ENCODE data around the gene ABL1.

ABL1 gene

DNA sequence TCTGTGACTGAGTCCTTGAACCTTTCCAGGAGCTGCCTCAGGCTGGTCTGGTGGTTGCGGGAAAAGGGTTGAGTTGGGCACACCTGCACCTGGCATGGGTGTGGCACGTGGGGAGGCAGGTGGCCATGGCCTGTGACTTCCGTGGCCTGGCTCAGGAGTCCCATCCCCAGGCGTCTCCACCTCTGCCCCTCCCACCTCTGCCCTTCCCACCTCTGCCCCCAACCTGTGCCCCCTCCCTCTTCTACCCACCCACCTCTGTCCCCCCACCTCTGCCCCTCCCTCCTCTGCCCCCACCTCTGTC is 63.4 kb downstream of the ABL1 start:
- TF ChIP-seq, protein P1, sequence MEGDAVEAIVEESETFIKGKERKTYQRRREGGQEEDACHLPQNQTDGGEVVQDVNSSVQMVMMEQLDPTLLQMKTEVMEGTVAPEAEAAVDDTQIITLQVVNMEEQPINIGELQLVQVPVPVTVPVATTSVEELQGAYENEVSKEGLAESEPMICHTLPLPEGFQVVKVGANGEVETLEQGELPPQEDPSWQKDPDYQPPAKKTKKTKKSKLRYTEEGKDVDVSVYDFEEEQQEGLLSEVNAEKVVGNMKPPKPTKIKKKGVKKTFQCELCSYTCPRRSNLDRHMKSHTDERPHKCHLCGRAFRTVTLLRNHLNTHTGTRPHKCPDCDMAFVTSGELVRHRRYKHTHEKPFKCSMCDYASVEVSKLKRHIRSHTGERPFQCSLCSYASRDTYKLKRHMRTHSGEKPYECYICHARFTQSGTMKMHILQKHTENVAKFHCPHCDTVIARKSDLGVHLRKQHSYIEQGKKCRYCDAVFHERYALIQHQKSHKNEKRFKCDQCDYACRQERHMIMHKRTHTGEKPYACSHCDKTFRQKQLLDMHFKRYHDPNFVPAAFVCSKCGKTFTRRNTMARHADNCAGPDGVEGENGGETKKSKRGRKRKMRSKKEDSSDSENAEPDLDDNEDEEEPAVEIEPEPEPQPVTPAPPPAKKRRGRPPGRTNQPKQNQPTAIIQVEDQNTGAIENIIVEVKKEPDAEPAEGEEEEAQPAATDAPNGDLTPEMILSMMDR (IDR thresholded peaks at IDR 0.05; ENCODE audit: low read length) = no peak
- TF ChIP-seq EZH2 (optimal IDR thresholded peaks at IDR 0.05; ENCODE audit: low read depth, low read length) (no peak), EZH2phosphoT487 (IDR thresholded peaks at IDR 0.05; ENCODE audit: low read length) (no peak)
- Histone ChIP-seq H3K4me1 (ENCODE audit: low read length) (no peaks in the 10 kb centered on the region), H3K9ac (ENCODE audit: low read length) (no peak overlapping the region), H3F3A (ENCODE audit: insufficient read depth, low read length) (no peaks in the 10 kb centered on the region), H2AFZ (ENCODE audit: low read length) (no peak overlapping the region), H3K9me3 (replicated peaks; ENCODE audit: insufficient read depth, low read length) (no peaks in the 10 kb centered on the region), H3K79me2 (ENCODE audit: low read length) (no peaks in the 10 kb centered on the region), H3K4me2 (ENCODE audit: low read depth, low read length) (no peak overlapping the region), H3K36me3 (replicated peaks; ENCODE audit: insufficient read depth, low read length) (no peaks in the 10 kb centered on the region), H4K20me1 (ENCODE audit: insufficient read depth, low read length) (no peaks in the 10 kb centered on the region; the same call in 1 of the 2 replicates), H3K27me3 (replicated peaks; ENCODE audit: insufficient read depth, low read length) (peaks cover 74% of the 10 kb centered on the region), H3K9me2 (replicated peaks; ENCODE audit: insufficient read depth, low read length) (no peaks in the 10 kb centered on the region), H3K27ac (ENCODE audit: low read length) (no peak overlapping the region), H3K4me3 (ENCODE audit: low read length) (no peak overlapping the region)
- DNase-seq = no peak

DNA sequence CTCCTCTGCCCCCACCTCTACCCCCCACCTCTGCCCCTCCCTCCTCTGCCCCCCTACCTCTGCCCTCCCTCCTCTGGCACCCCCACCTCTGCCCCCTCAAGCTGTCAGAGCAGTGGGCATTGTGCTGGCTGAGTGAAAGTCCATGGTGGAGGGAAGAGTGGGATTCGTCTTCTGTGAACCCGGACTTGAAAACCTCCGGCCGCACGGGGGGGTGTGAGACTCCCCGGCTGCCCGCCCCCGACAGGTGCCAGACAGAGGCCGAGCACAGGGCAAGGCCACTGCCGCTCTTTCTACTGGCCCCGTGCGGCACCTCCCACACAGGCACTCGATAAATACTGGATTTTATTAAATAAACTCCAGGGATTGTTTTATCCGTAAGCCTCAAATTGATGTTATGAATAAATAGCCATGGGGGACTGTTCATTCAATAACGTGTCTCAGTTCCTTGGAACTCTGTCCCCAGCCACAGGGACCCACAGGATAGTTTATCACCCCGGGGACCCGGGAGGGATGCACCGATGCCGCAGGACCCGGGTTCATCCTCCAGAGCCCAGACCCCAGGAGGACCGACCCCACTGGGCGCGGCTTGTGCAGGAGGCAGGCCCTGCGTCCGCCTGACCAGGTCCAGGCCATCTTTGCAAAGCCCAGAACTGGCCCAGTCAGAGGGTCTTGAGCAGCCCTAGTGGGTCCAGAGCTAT is 64.1 kb downstream of the ABL1 start:
- Histone ChIP-seq H3K9ac (ENCODE audit: low read length) (no peak overlapping the region), H3F3A (ENCODE audit: insufficient read depth, low read length) (no peaks in the 10 kb centered on the region), H3K4me3 (ENCODE audit: low read length) (no peak overlapping the region), H3K9me2 (replicated peaks; ENCODE audit: insufficient read depth, low read length) (no peaks in the 10 kb centered on the region), H2AFZ (ENCODE audit: low read length) (no peak overlapping the region), H3K36me3 (replicated peaks; ENCODE audit: insufficient read depth, low read length) (no peaks in the 10 kb centered on the region), H3K4me2 (ENCODE audit: low read depth, low read length) (no peak overlapping the region), H4K20me1 (ENCODE audit: insufficient read depth, low read length) (no peaks in the 10 kb centered on the region; the same call in 1 of the 2 replicates), H3K79me2 (ENCODE audit: low read length) (no peaks in the 10 kb centered on the region), H3K27ac (ENCODE audit: low read length) (no peak overlapping the region), H3K9me3 (replicated peaks; ENCODE audit: insufficient read depth, low read length) (no peaks in the 10 kb centered on the region), H3K4me1 (ENCODE audit: low read length) (no peaks in the 10 kb centered on the region), H3K27me3 (replicated peaks; ENCODE audit: insufficient read depth, low read length) (peaks cover 81% of the 10 kb centered on the region)
- TF ChIP-seq EZH2phosphoT487 (IDR thresholded peaks at IDR 0.05; ENCODE audit: low read length) = no peak
- TF ChIP-seq, protein P1 (IDR thresholded peaks at IDR 0.05; ENCODE audit: low read length) = no peak
- TF ChIP-seq EZH2 (optimal IDR thresholded peaks at IDR 0.05; ENCODE audit: low read depth, low read length) = no peak
- DNase-seq = no peak

DNA sequence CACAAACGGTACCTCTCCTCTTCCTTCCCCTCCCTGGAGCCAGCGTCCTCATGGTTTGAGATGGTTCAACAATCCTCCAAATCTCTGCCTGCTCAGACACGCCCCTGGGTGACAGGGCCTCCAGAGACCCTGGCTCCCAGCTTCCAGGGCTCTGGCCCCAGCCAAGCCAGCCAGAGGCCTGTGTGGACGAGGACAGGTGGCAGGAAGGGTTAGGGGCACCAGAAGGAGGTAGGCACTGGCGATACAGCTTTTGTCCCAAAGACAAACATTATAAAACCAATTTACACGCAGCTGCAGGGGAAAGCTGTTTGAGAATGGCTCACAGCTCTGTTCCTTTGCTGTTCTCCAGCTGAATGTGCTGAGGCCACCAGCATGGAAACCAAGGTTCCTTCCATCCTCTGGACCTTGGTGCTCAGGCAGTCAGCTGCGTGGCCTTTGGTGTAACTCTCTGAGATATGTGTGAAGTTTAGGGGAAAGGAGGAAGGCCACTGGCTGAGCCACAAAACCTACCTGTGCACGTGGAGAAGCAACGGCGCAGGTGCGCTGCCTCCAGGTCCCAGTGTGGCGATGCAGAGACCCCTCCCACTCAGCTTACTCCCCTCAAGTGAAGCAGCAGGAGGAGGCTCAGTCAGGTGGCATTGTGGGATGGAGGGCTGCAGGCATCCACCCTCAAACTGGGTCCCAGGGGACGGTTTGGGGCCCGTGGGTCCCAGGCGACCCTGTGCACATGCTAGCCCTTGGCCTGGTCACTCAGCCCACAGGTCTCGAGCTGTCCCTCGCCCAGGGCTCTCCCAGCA is 65.8 kb downstream of the ABL1 start:
- Histone ChIP-seq H3K79me2 (ENCODE audit: low read length) (no peaks in the 10 kb centered on the region), H3K4me3 (ENCODE audit: low read length) (no peak overlapping the region), H2AFZ (ENCODE audit: low read length) (no peak overlapping the region), H3F3A (ENCODE audit: insufficient read depth, low read length) (no peaks in the 10 kb centered on the region), H3K9ac (ENCODE audit: low read length) (no peak overlapping the region), H3K36me3 (replicated peaks; ENCODE audit: insufficient read depth, low read length) (no peaks in the 10 kb centered on the region), H3K4me1 (ENCODE audit: low read length) (no peaks in the 10 kb centered on the region), H3K9me3 (replicated peaks; ENCODE audit: insufficient read depth, low read length) (no peaks in the 10 kb centered on the region), H3K27ac (ENCODE audit: low read length) (no peak overlapping the region), H4K20me1 (ENCODE audit: insufficient read depth, low read length) (no peaks in the 10 kb centered on the region), H3K4me2 (ENCODE audit: low read depth, low read length) (no peak overlapping the region), H3K9me2 (replicated peaks; ENCODE audit: insufficient read depth, low read length) (no peaks in the 10 kb centered on the region), H3K27me3 (replicated peaks; ENCODE audit: insufficient read depth, low read length) (peaks cover 94% of the 10 kb centered on the region)
- no peak for DNase-seq
- TF ChIP-seq EZH2phosphoT487 (IDR thresholded peaks at IDR 0.05; ENCODE audit: low read length) (no peak), EZH2 (optimal IDR thresholded peaks at IDR 0.05; ENCODE audit: low read depth, low read length) (no peak)
- TF ChIP-seq, protein P1 (IDR thresholded peaks at IDR 0.05; ENCODE audit: low read length) = no peak
